Erythroblast (primary cell): ENCODE data around the gene ITGA5.

Experiments
- DNase-seq, 2 experiments: peaks; one replicate each; lab custom pipeline; 2025; lab: John Stamatoyannopoulos, UW
- GATA1 ChIP-seq: IDR thresholded peaks from 2 replicates; pipeline ENCODE4 v1.6.1; 2011; ENCODE audit warnings: low read depth, mild to moderate bottlenecking, control low read depth, low read length, moderate library complexity
- POLR2A ChIP-seq: IDR thresholded peaks from 2 replicates; pipeline ENCODE4 v1.6.1; 2011; ENCODE audit warnings: mild to moderate bottlenecking, low read length

The ITGA5 gene

DNA sequence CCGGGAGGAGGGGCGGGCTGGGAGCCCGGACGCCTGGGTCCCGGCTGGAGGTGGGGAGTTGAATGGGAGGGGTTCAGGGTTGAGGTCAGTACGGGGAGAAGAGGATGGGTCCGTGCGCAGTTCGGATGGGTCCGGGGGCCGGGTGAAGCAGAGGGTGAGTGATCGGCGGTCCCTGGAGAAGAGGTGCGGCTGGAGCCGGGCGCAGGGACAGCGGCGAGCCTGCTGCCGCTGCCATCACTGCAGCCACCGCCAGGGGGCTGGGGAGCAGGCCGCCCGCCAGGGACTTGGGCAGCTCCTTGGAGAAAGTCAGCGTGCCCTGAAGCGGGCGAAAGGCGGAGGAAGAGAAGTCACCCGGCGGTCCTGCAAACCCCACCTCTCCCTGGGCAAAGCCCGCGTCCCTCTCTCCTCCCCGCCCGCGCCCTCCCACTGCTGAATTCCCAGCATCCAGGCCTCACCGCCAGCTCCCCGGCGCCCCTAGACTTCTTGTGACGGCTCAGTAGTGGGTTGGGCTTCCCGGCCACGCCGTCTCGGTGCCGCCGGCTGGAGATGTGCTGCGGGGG is 48.8 kb downstream of the ITGA5 start:
- peak; percentile 71 to 81 for DNase-seq

DNA sequence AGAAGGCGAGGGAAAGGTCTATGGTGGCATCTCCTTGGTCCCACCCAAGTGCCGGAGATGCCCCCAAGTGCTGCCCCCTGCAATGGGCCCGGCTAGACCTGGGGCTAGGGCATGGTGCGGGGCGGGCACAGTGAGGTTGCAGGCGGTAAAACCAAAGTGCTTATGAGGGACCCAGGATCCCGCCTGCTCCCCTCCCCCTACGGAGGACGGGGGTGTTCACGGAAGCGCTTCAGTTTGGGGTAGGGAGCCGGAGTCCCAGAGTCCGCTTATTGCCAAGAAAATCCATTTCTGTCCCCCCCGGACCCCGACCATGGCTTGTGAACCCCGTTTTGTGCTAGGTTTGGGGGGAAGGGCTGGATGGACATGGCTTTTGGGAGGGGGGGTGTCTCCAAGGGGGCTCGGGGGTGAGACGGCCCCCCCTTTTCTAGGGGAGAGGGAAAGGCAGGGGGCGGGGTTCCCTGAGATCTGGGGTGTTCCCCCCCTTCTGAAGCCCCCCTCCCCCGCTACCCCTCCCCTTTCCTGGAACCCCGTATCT is 49.4 kb downstream of the ITGA5 start:
- no peak for DNase-seq
- TF ChIP-seq GATA1 (no peak), POLR2A (no peak)

More for the DNA sequence above, 48.8 kb downstream of the ITGA5 start:
- TF ChIP-seq GATA1, result no peak
- no peak for TF ChIP-seq POLR2A

DNA sequence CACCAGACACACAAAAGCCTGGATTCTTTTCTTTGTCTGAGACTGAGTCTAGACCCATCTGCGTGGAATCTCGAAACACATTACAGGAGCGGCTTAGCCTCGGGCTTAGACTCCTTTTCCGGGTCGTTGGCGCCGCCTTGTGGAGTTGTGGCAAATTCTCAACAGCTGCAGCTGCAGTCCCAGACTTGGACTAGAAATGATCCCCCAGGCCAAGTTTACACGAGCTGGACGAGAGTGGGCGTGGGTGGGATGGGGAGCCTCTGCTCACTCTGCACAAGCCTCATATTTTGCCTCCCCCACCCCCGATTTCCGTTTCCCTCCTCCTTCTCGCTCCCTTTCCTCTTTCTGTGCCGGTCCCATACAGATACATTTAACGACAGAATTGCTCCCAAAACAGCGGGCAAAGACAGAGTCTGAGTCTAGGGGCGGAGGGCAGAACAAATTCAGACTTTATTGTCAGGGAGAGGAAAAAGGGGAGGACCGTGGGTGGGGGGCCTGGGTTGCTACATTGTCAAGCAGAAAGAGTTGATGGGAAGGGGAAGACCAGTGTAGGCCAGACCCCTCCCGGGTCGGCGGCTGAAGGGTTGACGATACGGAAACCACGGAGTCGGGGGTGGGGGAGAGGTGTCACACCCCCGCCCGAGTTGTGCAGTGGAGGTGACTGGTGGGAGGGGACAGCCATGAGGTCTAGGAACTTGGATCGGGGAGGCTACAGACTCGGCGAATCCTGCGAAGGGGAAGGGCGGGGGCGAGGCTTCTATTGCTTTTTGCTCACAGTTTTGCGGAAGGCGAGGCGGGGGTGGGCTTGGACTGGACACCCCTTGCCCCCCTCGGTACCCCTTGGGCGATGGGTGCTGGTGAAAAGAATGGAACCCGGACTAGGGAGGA is 50.1 kb downstream of the ITGA5 start:
- peak; percentile 85 to 92 for DNase-seq
- no peak for TF ChIP-seq GATA1
- no peak for TF ChIP-seq POLR2A

DNA sequence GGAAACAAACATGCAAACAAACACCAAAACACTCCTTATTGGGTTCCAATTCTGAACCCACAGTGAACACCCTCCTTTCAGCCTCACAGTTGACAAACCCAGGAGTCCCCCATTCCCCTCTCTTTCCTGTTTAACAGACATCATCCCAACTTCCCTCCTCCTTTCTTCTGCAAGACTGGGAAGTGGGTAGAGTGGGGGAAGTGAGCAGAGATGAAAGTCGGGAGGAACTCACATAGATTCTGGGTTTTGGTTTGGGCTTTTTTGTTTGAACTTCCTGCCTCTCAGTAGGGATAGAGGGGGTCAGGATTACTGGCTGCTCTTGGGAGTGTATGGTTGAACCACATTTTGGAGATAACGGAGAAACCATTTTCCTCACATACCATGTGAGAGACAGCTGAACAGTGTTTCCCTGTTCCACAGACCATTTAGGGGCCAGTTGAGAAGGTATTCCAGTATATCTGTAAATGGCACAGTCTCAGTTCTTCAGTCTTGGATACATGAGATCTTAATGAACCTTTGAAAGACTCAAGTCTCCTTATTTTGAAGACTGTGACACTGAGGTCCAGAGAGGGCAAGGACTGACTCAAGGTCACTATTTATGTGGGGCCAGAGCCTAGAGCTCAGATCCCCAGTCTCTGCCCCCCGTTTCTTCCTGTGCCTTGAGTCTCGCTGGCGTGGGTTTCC is 50.9 kb downstream of the ITGA5 start:
- DNase-seq, result no peak
- no peak for TF ChIP-seq POLR2A
- TF ChIP-seq GATA1, result no peak

DNA sequence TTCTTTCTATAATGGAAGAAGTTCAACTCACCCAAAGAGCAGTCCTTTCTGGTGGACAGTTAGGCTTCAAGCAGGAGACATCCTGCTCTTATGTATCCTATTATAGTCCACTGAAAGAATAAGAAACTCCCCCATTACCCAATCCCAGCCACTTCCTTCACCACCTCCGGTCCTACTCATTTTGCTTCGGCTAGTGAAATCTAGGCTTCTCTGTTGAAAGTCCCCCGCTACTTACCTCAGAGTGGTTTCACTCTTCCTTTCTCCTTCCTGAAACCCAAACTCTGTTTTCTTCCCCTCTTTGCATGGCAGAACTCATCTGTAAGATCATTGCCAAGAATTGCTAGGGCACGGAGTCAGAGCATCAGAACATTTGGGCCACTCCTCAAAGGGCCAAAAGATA is 54.7 kb downstream of the ITGA5 start, which contains the start of gene GPR84:
GPR84 (minus strand) TSS at position 74 of the 400 bp plus-strand sequence. CDS start 635 bp downstream, outside the sequence.
- TF ChIP-seq POLR2A, result no peak
- TF ChIP-seq GATA1, result no peak
- DNase-seq, result no peak

DNA sequence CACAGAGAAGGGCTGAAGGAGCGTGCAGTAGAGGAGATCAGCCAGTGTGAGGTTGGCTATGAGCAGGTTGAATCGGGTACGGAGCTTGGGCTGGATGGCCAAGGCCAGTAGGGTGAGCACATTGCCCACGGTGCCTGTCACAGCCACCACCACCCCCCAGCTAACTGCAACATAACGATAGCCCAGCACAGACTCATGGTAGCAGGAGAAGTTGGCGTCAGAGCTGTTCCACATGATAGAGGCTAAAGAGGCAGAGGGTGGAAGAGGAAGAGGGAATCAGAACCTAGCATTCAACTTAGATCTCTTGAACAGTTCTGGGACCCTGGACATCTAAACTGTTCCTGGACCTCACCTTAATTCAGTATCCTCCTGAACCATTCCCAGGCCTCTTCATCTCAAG is 55.4 kb downstream of the ITGA5 start:
- TF ChIP-seq GATA1 (no peak), POLR2A (no peak)
- DNase-seq, result no peak

DNA sequence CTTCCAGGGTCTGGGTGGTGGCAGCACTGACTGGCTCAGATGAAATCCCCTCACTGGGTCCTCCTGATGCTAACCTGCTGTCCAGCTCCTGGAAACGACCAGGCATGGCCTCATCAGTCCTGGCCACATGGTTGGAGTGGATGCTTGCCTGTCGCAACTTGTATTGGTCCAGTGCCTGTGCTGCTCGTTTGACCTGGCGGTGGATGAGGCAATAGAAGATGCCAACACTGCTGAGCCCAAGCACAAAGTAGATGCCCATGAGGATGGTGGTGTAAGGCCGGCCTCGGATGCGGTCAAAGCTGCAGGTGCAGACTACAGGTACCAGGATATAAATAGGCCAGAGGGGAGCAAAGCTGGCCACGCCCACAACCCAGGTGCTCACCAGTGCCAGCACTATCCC is 56.0 kb downstream of the ITGA5 start:
- DNase-seq, result no peak
- no peak for TF ChIP-seq POLR2A
- no peak for TF ChIP-seq GATA1

DNA sequence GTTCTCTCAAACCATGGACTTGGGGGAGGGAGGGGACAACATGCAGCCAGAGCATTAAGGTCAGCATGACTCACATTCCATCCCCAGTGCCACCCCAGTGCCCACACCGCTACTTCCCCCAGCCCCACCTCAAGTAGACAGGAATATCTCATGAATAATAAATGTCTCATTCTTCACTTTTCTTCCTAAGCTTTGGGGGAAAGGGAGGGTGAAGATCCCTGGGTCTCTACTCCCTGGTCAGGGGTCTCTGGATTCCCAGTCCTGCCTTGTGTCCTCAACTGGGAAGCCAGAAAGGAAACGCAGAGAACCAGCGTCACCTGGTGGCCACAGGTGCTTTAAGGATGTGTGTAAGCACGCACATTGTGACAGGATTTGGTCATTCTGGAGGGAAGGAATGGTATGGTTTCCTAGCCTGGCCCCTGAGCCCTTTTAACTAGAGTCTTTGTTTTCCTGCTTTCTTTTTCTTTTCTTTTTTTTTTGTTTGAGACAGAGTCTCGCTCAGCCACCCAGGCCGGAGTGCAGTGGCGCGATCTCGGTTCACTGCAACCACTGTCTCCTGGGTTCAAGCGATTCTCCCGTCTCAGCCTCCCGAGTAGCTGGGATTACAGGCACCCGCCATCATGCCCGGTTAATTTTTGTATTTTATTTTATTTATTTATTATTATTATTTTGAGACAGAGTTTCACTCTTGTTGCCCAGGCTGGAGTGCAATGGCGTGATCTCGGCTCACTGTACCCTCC is 58.2 kb downstream of the ITGA5 start:
- no peak for TF ChIP-seq POLR2A
- no peak for TF ChIP-seq GATA1
- peak; percentile 66 to 85 for DNase-seq

DNA sequence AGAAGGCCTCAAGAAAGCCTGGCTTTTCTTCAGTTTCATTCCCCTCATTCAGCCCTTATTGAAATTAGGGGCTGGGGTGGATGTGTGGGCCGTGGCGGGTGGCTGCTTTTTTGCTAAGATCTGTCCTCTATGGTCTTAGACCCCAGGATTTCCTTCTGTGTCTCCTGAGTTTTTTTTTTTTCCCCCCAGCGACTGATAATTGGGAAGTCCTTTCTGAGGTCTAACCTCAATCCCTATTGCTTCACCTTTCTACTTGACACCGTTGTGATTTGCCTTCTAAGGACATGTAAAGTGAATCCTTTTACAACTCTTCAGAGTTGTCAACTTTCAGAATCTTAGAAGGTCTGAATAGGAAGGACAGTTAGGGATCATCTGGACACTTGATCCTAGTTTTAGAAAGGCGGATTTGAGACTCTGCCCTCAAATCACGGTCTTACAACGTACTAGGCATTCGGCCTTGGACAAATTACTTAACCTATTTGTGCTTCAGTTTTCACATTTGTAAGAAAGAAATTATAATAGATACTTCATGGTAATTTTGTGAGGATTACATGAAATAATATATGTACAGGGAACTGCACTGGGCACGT is 59.2 kb downstream of the ITGA5 start:
- no peak for DNase-seq
- no peak for TF ChIP-seq GATA1
- TF ChIP-seq POLR2A, result no peak

DNA sequence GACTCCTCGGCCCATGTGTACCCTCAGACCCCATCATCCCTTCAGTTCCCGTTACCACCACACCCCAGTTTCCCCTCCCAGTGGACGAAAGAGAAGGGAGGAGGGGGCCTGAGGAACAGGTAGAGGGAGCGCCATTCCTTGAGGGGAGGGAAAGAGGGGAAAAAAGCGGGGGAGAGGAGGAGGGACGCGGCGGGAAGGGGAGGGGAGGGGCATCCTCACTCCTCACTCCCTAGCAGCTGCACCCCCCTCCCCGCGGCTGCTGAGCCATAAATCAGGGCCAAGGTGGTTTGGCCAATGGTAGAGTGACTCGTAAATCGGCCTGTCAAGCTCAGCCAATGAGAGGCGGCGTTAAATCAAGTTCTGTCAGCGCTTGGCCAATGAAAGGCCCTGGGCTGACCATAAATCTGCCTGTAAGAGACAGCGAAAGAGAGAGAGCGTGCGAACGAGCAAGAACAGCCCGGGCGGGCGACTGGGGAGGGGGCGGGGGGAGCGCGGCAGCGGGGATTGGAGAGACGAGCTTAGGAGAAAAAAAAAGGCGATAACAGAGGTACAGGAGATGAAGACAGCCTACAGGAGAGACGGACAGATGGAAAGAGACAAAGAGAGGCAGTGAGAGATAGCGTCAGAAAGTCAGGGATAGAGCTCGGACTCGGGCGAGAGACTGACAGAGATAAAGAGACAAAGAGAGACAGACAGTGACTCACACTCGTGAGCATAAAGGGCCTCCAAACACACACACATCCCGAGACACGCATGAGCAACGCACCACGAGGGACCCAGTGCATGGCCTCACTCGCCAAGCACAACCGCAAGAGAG is 59.9 kb downstream of the ITGA5 start:
- TF ChIP-seq GATA1, result no peak
- TF ChIP-seq POLR2A, result no peak

DNA sequence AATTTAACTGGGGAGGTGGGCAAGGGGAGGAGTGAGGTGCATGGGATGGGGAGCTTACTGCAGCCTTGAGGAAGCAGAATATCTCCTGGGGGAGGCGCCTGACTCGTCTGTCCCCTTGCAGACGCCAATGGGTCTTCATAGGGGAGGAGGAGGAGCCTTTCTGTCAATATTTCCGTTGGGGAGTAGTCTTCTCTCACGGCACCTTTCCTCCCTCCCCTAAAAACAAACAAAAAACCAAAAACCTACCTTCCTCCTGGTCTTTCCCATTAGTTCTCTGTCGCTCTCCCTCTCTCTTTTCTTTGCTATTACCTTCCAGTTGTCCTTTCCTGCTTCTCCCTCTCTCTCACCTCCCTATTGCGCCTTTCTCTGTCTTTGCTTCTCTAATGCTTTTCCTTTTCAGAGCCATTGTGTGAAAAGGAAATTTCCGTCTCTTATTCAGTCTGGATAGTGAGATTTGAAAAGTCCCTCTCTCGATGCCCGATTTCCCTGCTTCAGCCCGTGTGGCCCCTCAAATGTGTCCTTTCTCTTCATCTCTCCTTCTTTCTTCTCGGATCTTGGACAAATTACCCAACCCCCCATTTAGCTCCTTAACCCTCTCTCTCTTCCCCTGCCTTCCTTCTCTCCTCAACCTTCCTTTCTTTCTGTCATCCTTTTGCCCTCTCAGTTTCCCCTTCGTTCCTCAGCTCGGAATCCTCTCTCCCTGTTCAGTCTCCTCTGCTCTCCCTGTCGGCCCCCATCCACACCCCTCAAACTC is 60.7 kb downstream of the ITGA5 start:
- DNase-seq, result no peak
- TF ChIP-seq POLR2A, result peak; percentile 41
- no peak for TF ChIP-seq GATA1

More for the DNA sequence above, 59.9 kb downstream of the ITGA5 start:
- DNase-seq, result peak; percentile 92
